Vagina (tissue), 2 donors: ENCODE results near the gene ETFDH.
"Not testable (repeated sequence)": the region's sequence is repeated elsewhere in the genome, so short reads cannot be mapped to it uniquely, and the experiment has no call there.

Experiments
- CTCF ChIP-seq, 3 experiments: fragments of 450-650 bp in 2 of 3; fragments of 200-600 bp in 1 of 3; sonication (generic) in 1 of 3; IDR thresholded peaks; one replicate each; pipeline ENCODE4 v1.5.1; 2017 to 2019; ENCODE audit warnings: antibody characterized with exemption in 3 of 3, mild to moderate bottlenecking in 2 of 3, moderate library complexity in 2 of 3
- POLR2AphosphoS5 ChIP-seq, 2 donors: sonication (generic); formaldehyde crosslinking; IDR thresholded peaks; one replicate each; pipeline ENCODE4 v1.9.0; 2017; ENCODE audit warnings: antibody characterized with exemption in 2 of 2, mild to moderate bottlenecking in 2 of 2, low read depth in 1 of 2; ENCODE audit not compliant: insufficient read depth in 1 of 2

- not testable (repeated sequence) for TF ChIP-seq CTCF (IDR thresholded peaks at IDR 0.05); POLR2AphosphoS5 (IDR thresholded peaks at IDR 0.05; ENCODE audit: insufficient read depth in 1 of 2, low read depth in 1 of 2)
These were observed 83.7 kb downstream of the ETFDH start for GRCh38 chr4:158755819-158756218.
